Mesendoderm (in vitro differentiated cells): ENCODE data around the gene CD19.
"Not testable (repeated sequence)": the region's sequence is repeated elsewhere in the genome, so short reads cannot be mapped to it uniquely, and the experiment has no call there.

Experiments
- DNase-seq: peaks from one replicate; pipeline ENCODE4 v3.0.0; 2013
- H2AK5ac ChIP-seq: 2 replicates; pipeline ENCODE4 v1.6.1; 2013; ENCODE audit warnings: low read length, inconsistent platforms
- H2BK120ac ChIP-seq: 2 replicates; pipeline ENCODE4 v1.6.1; 2013; ENCODE audit warnings: low read depth, mild to moderate bottlenecking, low read length, moderate library complexity, mixed read lengths
- H2BK15ac ChIP-seq: replicated peaks from 2 replicates; pipeline ENCODE4 v1.6.1; 2013; ENCODE audit warnings: low read depth, mild to moderate bottlenecking, moderate library complexity
- H2BK5ac ChIP-seq: 2 replicates; pipeline ENCODE4 v1.6.1; 2013; ENCODE audit warnings: low read length, inconsistent platforms
- H3K18ac ChIP-seq: 2 replicates; pipeline ENCODE4 v1.6.1; 2013; ENCODE audit warnings: mild to moderate bottlenecking, low read length, mixed read lengths
- H3K23ac ChIP-seq: one replicate; pipeline ENCODE4 v1.6.1; 2013; ENCODE audit warnings: low read length
- H3K27ac ChIP-seq: 2 replicates; pipeline ENCODE4 v1.5.1; 2013; ENCODE audit warnings: low read depth, mild to moderate bottlenecking, inconsistent platforms, low read length, moderate library complexity
- H3K27me3 ChIP-seq: 2 replicates; pipeline ENCODE4 v1.6.1; 2013; ENCODE audit warnings: low read length, control low read depth, mild to moderate bottlenecking, inconsistent platforms; ENCODE audit not compliant: insufficient read depth, poor library complexity
- H3K36me3 ChIP-seq: 2 replicates; pipeline ENCODE4 v1.6.1; 2013; ENCODE audit warnings: low read length, inconsistent platforms; ENCODE audit not compliant: control insufficient read depth, insufficient read depth
- H3K4ac ChIP-seq: one replicate; pipeline ENCODE4 v1.6.1; 2013; ENCODE audit warnings: low read depth, mild to moderate bottlenecking, low read length, moderate library complexity
- H3K4me1 ChIP-seq: 2 replicates; pipeline ENCODE4 v1.6.1; 2013; ENCODE audit warnings: low read depth, low read length, inconsistent platforms; ENCODE audit not compliant: control insufficient read depth
- H3K4me2 ChIP-seq: 2 replicates; pipeline ENCODE4 v1.6.1; 2013; ENCODE audit warnings: low read length
- H3K4me3 ChIP-seq: 2 replicates; pipeline ENCODE4 v1.5.1; 2013; ENCODE audit warnings: mild to moderate bottlenecking, low read length
- H3K56ac ChIP-seq: one replicate; pipeline ENCODE4 v1.6.1; 2013; ENCODE audit warnings: low read length
- H3K79me1 ChIP-seq: 2 replicates; pipeline ENCODE4 v1.6.1; 2013; ENCODE audit warnings: low read length, inconsistent platforms
- H3K79me2 ChIP-seq: 2 replicates; pipeline ENCODE4 v1.6.1; 2013; ENCODE audit warnings: mild to moderate bottlenecking, low read length; ENCODE audit not compliant: control insufficient read depth, insufficient read depth
- H3K9ac ChIP-seq: 2 replicates; pipeline ENCODE4 v1.6.1; 2013; ENCODE audit warnings: low read length, inconsistent platforms
- H4K5ac ChIP-seq: one replicate; pipeline ENCODE4 v1.6.1; 2013; ENCODE audit warnings: low read length
- H4K8ac ChIP-seq: one replicate; pipeline ENCODE4 v1.6.1; 2013; ENCODE audit warnings: low read depth, mild to moderate bottlenecking, control low read depth, low read length, moderate library complexity
- WGBS: extraction: QIAGEN DNeasy Blood & Tissue Kit; methylation state at CpG from one replicate; pipeline ENCODE4 v1.1.7; 2013; ENCODE audit warnings: low lambda C conversion rate, missing lambda C conversion rate; ENCODE audit not compliant: insufficient coverage; ENCODE audit errors: extremely low coverage; 5-methylcytosine and 5-hydroxymethylcytosine counted together

The CD19 gene

DNA sequence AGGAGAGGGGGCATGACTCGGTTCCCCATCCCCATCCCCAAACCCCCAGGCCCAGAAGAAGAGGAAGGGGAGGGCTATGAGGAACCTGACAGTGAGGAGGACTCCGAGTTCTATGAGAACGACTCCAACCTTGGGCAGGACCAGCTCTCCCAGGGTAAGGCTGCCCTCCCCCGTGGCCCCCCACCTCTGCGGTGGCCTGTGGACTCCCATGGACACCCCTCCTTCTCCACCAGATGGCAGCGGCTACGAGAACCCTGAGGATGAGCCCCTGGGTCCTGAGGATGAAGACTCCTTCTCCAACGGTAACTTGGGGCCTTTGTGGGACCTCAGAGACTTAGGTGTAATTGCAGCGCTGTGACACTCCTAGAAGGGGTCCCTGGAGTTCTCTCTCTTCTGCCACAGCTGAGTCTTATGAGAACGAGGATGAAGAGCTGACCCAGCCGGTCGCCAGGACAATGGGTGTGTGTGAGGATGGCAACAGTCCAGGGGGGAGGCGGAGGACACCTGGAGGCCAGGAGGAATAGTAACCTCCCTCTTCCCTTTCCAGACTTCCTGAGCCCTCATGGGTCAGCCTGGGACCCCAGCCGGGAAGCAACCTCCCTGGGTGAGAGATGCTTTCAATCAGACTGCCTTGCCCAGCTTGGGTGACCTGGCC lies 5.6 kb downstream of the CD19 start:
- Histone ChIP-seq H3K79me2 (no peaks in the 10 kb centered on the region), H3K56ac (no peak overlapping the region), H3K27me3 (no peaks in the 10 kb centered on the region), H3K36me3 (no peaks in the 10 kb centered on the region), H3K4ac (no peak overlapping the region), H3K23ac (no peak overlapping the region), H3K4me2 (no peak overlapping the region), H3K4me3 (no peak overlapping the region), H4K8ac (no peak overlapping the region), H3K18ac (no peak overlapping the region), H3K4me1 (no peaks in the 10 kb centered on the region), H4K5ac (no peak overlapping the region), H2BK15ac (no peak overlapping the region), H3K9ac (no peak overlapping the region), H3K79me1 (no peaks in the 10 kb centered on the region), H2BK120ac (no peak overlapping the region), H2AK5ac (no peak overlapping the region), H2BK5ac (no peak overlapping the region), H3K27ac (no peak overlapping the region)
- DNase-seq: no peak
- no CpG with 5 or more reads among the region's 14 CpGs for WGBS

GRCh38 chr16:28938721-28939120 lies 7.0 kb downstream of the CD19 start:
- no peaks in the 10 kb centered on the region for H3K4me1 ChIP-seq
- H3K4me3 ChIP-seq: no peak overlapping the region
- H2BK120ac ChIP-seq: no peak overlapping the region
- H3K23ac ChIP-seq: no peak overlapping the region
- no peaks in the 10 kb centered on the region for H3K27me3 ChIP-seq
- H3K4me2 ChIP-seq: no peak overlapping the region
- no peak overlapping the region for H2BK15ac ChIP-seq
- no peak overlapping the region for H4K8ac ChIP-seq
- no peak overlapping the region for H3K56ac ChIP-seq
- H2BK5ac ChIP-seq: no peak overlapping the region
- no peak overlapping the region for H3K27ac ChIP-seq
- no peak for DNase-seq
- no peak overlapping the region for H3K18ac ChIP-seq
- no peaks in the 10 kb centered on the region for H3K79me1 ChIP-seq
- no peak overlapping the region for H3K4ac ChIP-seq
- no peaks in the 10 kb centered on the region for H3K36me3 ChIP-seq
- H4K5ac ChIP-seq: no peak overlapping the region
- WGBS: no CpG with 5 or more reads among the region's 7 CpGs
- no peak overlapping the region for H3K9ac ChIP-seq
- H3K79me2 ChIP-seq: no peaks in the 10 kb centered on the region
- no peak overlapping the region for H2AK5ac ChIP-seq

DNA sequence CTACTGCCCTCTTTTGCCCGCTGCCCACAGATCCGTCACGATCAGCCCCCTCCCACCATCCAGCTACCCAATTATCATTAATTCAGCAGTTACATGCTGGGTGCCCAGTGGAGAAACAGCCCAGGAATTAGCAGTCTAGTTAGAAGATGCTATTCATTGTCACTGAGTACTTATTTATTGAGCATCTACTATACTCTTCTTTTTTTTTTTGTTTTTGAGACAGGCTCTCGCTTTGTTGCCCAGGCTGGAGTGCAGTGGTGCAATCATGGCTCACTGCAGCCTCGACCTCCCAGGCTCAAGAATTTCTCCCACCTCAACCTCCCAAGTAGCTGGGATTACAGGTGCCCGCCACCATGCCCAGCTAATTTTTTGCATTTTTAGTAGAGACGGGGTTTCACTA lies 8.1 kb downstream of the CD19 start:
- not testable (repeated sequence) for H3K9ac ChIP-seq, H3K79me2 ChIP-seq, H2BK120ac ChIP-seq, H3K4ac ChIP-seq, H3K27ac ChIP-seq, DNase-seq, H3K36me3 ChIP-seq, H2BK5ac ChIP-seq, H3K79me1 ChIP-seq, H3K56ac ChIP-seq, H3K4me1 ChIP-seq, H3K4me2 ChIP-seq, H3K18ac ChIP-seq, H4K5ac ChIP-seq, H3K27me3 ChIP-seq, H3K4me3 ChIP-seq, H2AK5ac ChIP-seq, H3K23ac ChIP-seq, H2BK15ac ChIP-seq, H4K8ac ChIP-seq
- no CpG with 5 or more reads among the region's 7 CpGs for WGBS

GRCh38 chr16:28943281-28943680 lies 11.5 kb downstream of the CD19 start:
- no peak overlapping the region for H3K9ac ChIP-seq
- H2AK5ac ChIP-seq: no peak overlapping the region
- H3K18ac ChIP-seq: no peak overlapping the region
- H3K4me1 ChIP-seq: no peaks in the 10 kb centered on the region
- no peak overlapping the region for H4K8ac ChIP-seq
- H3K4me3 ChIP-seq: no peak overlapping the region
- no peak for DNase-seq
- H2BK120ac ChIP-seq: no peak overlapping the region
- no peak overlapping the region for H2BK5ac ChIP-seq
- H3K79me2 ChIP-seq: no peaks in the 10 kb centered on the region
- H4K5ac ChIP-seq: no peak overlapping the region
- no peak overlapping the region for H3K56ac ChIP-seq
- no peak overlapping the region for H3K4ac ChIP-seq
- no peak overlapping the region for H3K4me2 ChIP-seq
- H3K79me1 ChIP-seq: no peaks in the 10 kb centered on the region
- H3K36me3 ChIP-seq: no peaks in the 10 kb centered on the region
- no peak overlapping the region for H3K23ac ChIP-seq
- H3K27ac ChIP-seq: no peak overlapping the region
- no peak overlapping the region for H2BK15ac ChIP-seq
- no peaks in the 10 kb centered on the region for H3K27me3 ChIP-seq

DNA sequence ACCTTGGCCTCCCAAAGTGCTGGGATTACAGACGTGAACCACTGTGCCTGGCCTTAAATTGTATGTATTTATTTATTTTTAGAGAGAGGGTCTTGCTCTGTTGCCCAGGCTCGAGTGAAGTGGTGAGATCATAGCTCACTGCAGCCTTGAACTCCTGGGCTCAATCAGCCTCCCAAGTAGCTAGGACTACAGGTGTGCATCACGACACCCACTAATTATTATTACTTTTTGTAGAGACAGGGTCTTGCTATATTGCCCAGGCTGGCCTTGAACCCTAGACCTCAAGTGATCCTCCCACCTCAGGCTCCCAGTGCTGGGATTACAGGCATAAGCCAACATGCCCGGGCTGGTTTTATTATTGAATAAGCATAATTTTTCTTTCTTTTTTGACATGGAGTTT lies 14.9 kb downstream of the CD19 start:
- Histone ChIP-seq H3K4ac (no peak overlapping the region), H3K23ac (no peak overlapping the region), H2BK5ac (no peak overlapping the region), H3K79me2 (peaks cover 5% of the 10 kb centered on the region), H3K4me1 (no peaks in the 10 kb centered on the region), H3K4me3 (no peak overlapping the region), H3K4me2 (no peak overlapping the region), H3K27me3 (no peaks in the 10 kb centered on the region), H3K56ac (no peak overlapping the region), H3K9ac (no peak overlapping the region), H4K5ac (no peak overlapping the region), H2BK15ac (no peak overlapping the region), H3K27ac (no peak overlapping the region), H3K79me1 (peaks cover 3% of the 10 kb centered on the region), H4K8ac (no peak overlapping the region), H2BK120ac (no peak overlapping the region), H3K18ac (no peak overlapping the region), H2AK5ac (no peak overlapping the region), H3K36me3 (no peaks in the 10 kb centered on the region)
- WGBS: no CpG with 5 or more reads among the region's 4 CpGs
- no peak for DNase-seq
